Stimulated activated CD8-positive, alpha-beta memory T cell treated with anti-CD3 and anti-CD28 coated beads, Interleukin-15, amount 100 ng/mL, for 48 hours (primary cell): Measurements from ENCODE around the gene APOM.
A peak's percentile ranks its signal among the peaks of the same experiment; 100 is the strongest.

Experiments used
- DNase-seq, 2 donors: peaks; one replicate each; pipeline ENCODE4 v3.0.0-alpha.2; 2020; ENCODE audit warnings: low read depth in 2 of 2

Gene APOM

GRCh38 chr6:31631209-31631608 lies 24.5 kb upstream of the APOM start:
- no peak for DNase-seq

DNA sequence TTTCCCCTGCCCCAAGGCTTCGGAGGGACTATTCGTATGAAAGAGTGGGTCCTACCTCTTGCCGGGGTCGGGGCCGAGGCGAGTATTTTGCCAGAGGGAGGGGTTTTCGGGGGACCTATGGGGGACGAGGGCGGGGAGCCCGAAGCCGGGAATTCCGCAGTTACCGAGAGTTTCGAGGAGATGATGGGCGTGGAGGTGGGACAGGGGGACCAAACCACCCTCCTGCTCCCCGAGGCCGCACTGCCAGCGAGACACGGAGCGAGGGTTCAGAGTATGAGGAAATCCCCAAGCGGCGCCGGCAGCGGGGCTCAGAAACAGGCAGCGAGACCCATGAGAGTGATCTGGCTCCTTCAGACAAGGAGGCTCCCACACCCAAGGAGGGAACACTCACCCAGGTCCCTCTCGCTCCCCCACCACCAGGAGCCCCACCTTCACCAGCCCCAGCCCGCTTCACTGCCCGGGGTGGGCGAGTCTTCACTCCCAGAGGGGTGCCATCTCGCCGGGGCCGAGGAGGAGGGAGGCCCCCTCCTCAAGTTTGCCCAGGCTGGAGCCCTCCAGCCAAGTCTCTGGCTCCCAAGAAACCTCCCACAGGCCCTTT lies 23.9 kb upstream of the APOM start:
- DNase-seq = no peak

- DNase-seq = no peak
Observed at GRCh38 chr6:31632279-31632946, 23.3 kb upstream of the APOM start.

DNA sequence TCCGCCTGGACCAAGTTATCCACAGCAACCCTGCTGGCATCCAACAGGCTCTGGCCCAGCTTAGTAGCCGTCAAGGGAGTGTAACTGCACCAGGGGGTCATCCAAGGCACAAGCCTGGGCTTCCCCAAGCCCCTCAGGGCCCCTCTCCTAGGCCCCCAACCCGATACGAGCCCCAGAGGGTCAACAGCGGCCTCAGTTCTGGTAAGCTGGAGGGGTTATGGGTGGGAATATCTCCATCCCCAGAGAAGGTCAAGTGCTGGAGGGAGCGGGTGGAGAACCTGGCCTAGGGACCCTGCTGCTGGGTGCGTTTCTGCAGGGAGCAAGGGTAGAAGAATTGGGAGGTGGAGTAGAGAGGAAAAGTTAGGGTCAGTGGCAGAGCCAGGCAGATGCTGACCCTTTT lies 22.2 kb upstream of the APOM start:
- no peak for DNase-seq

DNA sequence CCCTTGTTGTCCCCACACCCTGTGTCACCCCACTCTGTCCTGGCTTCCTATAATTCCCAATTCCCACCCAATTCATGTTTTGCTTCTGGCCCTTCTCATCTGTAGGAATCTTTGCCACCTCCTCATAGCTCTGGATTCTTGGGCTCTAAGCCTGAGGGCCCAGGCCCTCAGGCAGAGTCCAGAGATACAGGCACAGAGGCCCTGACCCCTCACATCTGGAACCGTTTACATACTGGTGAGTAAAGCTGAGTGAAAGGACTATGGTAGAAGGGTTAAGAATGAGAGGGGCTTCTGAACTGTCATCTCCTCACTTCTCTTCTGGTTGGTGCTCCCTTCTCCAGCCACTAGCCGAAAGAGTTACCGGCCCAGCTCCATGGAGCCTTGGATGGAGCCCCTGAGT lies 21.6 kb upstream of the APOM start:
- DNase-seq = no peak

DNA sequence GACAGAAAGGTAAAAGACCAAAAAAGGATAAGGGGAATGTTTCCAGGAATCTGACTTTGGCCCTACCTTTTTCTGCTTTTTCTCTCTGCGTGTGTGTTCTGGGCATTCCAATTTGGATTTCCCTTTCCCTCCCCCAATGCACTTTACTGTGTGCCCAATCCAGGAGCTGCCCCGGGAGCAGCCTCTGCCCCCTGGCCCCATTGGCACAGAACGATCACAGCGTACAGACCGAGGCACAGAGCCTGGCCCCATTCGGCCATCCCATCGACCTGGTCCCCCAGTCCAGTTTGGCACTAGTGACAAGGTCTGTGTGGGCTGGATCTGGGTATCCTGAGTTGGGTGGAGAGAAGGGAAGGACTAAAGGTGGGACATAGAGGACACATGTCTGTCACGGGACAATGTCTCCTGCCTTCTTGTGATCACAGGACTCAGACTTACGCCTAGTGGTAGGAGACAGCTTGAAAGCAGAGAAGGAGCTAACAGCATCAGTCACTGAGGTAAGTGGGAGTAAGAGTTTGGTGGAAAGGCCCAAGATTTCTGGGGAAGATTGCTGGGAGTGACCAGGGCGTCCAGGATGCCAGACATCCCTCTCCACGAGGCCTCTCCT lies 20.6 kb upstream of the APOM start:
- DNase-seq = no peak

DNA sequence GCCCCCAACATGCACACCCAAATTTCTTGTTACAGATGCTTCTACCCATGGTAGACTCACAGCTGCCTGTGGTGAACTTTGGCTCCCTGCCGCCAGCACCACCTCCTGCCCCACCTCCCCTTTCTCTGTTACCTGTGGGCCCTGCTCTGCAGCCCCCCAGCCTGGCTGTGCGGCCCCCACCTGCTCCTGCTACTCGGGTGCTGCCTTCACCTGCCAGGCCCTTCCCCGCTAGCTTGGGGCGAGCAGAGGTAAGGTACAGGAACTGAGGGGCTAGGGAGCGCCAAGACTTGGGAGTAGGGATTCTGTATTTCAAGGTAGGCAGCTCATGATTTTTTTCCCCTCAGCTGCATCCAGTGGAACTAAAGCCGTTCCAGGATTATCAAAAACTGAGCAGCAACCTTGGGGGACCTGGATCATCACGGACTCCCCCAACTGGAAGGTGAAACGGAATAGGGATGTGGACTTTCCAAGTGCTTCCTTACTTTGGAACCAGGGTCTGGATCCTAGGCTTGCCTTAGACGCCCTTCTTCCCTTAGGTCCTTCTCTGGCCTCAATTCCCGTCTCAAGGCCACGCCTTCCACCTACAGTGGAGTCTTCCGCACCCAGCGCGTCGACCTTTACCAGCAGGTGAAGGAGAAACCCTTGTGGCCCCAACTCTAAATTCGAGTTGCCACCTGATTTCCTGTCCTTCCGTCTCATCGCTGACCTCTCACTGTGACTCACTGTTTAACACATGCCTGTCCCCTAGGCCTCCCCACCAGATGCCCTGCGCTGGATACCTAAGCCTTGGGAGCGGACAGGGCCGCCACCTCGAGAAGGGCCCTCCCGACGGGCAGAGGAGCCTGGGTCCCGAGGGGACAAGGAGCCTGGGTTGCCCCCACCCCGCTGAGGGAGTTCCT lies 18.7 kb upstream of the APOM start:
- no peak for DNase-seq

- no peak for DNase-seq
Observed at GRCh38 chr6:31639043-31639442, 16.7 kb upstream of the APOM start.

DNA sequence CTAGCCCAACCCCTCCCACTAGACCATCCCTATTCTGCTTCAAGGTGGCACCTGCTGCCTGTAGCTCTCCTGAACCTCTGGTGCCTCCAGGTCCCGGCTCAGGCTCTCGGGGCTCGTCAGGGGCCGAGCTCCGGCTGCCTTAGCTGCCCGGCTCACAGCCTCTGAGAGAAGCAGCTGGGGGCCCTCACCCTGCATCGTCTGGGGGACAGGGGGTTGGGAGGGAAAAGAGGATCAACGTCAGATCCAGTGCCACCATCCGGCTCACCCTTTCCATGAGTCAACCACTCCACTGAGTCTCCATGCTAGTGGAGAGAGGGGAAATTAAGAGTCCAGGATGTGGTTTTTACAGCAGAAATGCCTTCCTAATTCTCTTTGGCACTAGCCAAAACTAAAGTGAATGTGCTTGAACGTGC lies 16.2 kb upstream of the APOM start:
- no peak for DNase-seq

DNA sequence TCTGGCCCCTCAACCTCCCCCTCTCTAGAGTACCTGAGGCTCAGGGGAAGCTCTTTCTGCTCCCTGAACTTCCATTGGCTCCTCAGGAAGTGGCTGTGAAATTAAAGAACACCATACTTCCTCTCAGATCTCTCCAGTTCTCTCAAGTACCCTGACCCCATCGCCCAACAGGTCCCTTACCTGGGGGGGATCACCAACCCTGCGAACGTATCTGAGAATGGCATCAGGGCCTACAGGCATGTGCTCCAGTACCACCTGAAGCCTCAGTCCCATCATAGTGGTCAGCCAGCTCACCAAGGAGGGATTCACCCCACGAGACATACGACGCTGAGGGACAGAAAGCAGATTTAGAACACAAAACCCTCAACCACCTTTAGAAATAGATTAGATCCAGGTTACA lies 15.1 kb upstream of the APOM start:
- no peak for DNase-seq

DNA sequence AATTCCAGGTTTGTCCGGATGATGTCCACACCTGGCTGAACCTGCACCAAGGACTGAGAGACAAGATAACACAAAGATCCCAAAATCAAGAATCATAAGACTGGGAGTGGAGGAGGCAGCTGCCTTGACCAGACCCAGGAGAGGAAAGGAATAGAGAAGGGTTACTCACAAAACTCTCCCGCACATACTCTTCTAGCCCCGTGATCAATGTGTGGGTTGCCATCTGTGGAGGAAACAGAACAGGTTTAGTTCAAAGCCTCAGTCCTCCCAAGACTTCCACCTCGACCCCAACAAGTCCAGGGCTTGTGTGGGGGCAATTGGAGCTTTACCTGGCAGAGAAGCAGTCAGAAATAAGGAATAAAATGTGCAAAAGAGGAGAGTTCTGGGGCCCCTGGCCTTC lies 14.3 kb upstream of the APOM start:
- no peak for DNase-seq

GRCh38 chr6:31642798-31643570 lies 12.7 kb upstream of the APOM start:
- no peak for DNase-seq

DNA sequence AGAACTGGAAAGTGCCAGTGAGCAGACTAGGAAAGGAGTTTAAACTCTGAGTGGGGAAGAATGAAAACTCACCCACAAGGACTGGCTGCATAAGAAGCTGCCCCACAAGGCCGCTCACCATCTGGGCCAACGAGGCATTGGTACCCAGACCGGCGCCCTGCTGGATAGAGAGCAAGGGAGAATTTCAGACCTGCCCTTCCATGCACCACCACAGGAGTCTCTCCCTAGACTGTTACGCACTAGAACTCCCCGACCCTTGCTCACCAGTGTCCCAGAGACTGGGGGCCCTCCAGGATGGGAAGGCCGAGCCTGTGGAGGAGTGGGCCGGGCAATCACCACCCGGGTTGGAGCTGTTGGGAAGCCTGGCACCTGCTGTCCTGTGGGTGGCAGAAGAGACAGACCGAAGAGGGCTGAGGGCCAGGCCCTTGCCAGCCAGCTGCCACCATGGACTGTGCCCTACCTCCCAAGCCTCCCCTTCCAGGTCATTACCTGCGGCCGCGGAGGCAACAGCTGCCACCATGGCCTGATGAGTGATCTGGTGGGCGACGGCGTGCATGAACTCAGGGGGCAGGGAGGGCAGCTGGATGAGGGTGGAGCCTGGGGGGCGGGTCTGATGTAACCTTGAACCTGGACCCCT lies 11.8 kb upstream of the APOM start:
- no peak for DNase-seq

DNA sequence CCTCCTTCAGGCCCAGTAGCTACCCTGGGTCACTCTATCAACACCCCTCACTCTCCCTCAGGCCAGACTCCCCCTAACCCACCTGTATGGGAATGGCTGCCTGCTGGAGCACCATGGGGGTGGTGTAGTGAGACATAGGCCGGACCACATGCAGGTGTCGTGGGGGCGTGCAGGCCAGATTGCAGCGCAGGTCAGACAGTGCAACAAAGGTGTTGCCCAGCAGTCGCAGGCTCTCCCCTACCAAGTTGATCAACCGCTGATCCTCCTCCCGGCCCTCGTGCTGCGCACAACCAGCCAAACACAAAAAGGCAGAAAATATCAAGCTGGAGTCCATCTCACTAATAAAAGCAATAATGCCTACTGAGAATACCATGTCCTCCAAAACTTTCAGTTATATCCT lies 10.4 kb upstream of the APOM start:
- DNase-seq = no peak

GRCh38 chr6:31651602-31652191 lies 4.0 kb upstream of the APOM start:
- peak in 1 of 2 donors; percentile 63 for DNase-seq

DNA sequence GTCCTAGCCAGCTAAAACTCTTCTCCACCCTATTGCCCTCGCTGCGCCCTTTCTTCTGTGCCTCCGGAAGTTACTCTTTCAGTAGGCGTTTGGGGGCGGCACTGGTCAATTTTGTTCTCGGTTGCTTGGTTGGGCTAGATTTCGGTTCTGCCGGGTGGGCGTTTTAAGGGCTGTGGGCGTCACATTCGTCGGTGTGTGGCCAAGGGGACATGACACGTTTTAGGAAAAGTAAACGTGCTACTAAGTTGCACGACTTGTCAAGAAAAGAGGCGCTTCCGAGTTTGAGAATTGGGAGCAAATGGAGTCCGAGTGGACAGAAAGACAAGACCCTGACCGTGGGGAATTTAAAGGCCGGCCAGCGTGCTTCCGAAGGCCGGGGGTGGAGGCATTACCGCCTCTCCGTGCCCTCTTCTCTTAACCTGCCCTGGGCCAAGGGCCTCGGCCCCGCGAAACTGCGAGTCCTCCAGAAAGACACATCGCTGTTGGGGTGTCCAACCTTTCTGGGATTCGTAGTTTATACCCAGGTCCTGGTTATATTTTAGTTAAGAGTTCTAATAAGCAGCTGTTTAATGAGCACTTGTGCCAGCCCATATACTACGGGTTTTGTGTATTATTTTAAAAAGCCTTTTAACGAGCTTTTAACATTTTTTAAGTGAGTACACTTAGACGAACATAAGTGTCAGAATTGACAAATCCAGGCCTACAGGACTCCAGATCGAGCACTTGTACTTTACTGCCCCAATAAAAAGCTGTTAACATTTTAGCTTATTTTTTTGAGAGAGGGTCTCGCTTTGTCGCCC lies 2.6 kb upstream of the APOM start:
- peak; percentile 81 to 82 for DNase-seq

DNA sequence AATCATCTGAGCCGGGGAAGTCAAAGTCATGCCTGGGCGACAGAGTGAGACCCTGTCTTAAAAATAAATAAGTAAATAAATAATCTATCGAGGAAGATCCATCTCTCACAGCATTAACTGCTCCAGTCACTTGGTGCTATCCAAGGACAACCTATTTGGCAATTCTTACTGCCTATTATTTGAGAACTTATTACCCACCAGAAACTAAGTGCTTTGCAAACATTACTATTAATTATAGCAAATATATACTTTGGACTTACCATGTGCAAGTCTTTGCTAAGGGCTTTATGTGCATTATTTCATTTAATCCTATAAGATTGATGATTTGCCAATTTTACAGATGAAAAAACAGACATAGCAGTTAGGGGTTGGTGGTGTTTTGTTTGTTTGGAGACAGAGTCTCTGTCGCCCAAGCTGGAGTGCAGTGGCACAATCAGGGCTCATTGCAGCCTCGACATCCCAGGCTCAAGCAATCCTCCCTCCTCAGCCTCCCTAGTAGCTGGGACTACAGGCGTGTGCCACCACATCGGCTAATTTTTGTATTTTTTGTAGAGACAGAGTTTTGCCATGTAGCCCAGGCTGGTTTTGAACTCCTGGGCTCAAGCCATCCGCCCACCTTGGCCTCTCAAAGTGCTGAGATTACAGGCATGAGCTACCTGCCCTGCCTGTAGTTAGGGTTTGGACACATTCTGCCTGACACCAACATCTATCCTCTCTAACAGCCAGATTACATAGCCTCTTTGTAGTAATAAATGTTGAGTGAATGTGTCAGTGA lies 933 bp upstream of the APOM start:
- no peak for DNase-seq

GRCh38 chr6:31657406-31658157 lies 1.9 kb downstream of the APOM start:
- DNase-seq = no peak
